ENCODE measurements around the gene CCNL2.

- TF ChIP-seq EZH2phosphoT487 (IDR thresholded peaks at IDR 0.05; ENCODE audit: low read depth, severe bottlenecking, unreplicated experiment) = no peak
- TF ChIP-seq CTCF (IDR thresholded peaks at IDR 0.05; ENCODE audit: poor library complexity) = no peak
- TF ChIP-seq EZH2 (IDR thresholded peaks at IDR 0.05; ENCODE audit: borderline replicate concordance) = no peak
Measured at GRCh38 chr1:1367315-1367714, 31.8 kb downstream of the CCNL2 start.

Data from hepatocyte (in vitro differentiated cells).